Activated T-helper 1 cell treated with Interleukin-2 at 50 U/mL for 16 hours (primary cell): Measurements from ENCODE around the gene SLIT1.

ENCODE experiments used
- DNase-seq: peaks from one replicate; pipeline ENCODE4 v3.0.0-alpha.2; 2020; ENCODE audit warnings: low read depth

Gene SLIT1

DNA sequence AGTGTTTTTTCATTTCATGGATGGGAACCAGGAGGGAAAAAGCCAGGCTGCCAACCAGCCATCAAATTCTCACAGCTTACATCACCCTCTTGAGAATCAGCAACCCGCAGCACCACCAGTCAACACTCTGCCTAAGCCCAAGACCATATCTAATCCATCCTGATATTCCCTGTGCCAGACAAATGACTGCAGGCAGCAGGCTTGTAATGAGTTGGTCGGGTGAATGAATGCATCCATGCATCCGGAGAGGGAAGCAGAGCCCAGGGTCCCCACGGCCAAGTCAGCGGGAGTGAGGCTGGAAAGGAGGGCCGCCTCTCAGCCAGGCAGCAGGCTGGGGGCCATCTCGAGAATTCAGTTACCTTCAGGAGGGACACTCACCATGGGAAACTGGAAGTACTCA is 46.9 kb downstream of the SLIT1 start:
- no peak for DNase-seq

DNA sequence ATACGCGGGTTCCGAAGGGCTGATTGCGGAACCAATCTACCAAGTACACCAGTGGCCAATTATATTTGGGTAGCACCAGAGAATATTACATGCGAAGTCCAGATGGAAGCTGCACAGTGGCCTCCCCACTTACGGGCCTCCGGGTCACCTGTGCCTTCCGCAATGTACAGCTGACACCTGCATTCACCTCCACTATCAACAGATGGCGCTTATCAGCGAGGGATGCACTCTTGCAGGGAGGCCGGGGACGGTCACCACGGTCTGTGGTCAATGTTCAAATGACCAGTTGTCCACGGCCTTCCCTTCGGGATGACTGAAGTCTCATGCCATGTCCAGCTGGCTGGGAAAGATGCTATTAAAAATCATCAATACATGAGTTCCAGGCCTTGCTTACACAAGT is 47.6 kb downstream of the SLIT1 start:
- DNase-seq: no peak

DNA sequence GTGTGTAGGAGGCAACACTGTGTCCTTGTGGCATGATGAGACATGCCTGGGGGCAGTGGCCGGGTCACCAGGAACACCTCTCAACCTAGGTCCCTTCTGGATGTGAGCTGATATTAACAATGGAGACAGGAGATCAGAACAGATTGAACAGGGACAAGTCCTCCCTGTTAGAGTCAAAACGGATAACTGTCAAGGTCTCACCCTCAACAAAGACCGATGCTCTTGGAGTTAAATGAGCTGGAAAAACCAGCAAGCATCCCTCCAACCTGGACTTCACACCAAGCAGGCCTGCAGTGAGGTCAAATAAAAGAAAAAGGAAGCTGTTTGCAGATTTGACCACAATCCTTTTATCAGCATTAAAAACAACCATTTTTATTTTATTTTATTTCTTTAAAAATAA is 49.0 kb downstream of the SLIT1 start:
- DNase-seq: no peak

DNA sequence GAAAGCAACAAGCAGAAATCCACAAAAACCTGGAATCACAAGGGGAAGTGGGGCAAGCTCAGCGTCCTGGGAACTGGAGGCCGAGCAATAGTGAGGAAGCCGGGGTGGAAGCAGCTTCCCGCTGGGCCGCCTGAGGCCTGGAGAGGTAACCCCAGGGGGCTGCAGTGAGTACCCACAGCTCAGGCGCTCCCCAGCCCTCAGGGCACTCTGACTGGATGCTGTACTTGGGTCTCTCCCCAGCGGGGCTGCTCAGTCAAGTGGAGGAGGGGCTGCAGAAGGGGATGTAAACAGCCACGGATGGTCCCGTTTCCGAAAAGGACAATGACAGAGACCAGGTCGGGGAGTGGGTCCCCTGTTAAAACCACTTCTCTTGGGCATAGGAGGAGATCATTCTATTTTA is 50.3 kb downstream of the SLIT1 start:
- no peak for DNase-seq

DNA sequence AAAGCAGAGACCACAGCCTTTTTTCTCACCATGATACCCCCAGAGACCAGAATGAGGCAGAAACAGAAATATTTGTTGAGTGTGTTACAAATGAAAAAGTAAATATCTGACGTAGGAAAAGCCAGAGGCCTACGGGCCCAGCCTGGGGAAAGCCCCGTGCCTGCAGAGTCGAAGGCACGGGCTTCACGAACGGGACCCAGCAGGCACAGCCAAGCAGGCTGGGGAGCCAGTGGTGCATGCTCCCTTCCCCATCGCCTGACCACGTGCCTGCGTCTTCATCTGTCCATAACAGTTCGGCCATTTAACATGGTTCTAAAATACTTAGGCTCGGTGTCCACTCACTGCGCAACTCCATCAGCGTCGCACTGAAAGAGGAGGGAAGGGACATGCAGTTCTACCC is 50.8 kb downstream of the SLIT1 start:
- no peak for DNase-seq

DNA sequence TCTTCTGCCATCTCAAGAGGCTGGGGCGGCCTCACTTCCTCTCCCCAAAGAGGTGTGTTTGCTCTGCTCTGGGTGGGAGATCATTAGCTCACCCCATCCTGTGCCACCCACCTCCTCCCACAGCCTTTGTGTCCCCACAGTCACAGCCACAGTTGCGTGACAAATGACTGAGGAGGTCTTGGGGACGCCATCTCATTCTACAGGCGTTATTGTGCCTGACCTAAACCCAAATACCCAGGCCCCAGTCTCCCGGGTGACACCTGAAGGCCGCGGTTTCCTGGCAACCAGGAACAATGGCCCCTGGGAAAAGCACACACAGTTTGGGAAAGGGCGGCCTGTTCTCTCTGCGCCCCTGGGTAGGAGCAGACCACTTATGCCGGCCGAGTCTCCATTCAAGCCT is 51.6 kb downstream of the SLIT1 start:
- no peak for DNase-seq

DNA sequence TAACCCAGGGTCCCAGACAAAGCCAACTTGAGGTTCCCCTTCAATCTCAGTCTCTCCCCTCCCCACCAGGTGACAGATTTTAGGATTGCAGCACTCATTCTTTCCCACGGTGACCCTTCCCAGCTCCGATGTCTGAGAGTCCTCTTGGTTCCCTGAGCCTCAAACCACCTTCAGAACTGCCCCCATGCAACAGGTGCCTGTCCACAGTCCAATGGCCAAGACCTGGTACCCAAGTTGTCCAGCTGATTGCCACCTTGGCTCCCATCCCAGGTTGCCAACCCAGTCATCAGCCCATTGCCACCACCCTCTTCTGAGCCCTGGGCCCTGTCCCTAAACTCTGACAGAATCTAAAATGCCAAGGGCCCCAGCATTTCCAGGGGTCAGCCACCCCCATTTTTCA is 53.5 kb downstream of the SLIT1 start:
- no peak for DNase-seq

DNA sequence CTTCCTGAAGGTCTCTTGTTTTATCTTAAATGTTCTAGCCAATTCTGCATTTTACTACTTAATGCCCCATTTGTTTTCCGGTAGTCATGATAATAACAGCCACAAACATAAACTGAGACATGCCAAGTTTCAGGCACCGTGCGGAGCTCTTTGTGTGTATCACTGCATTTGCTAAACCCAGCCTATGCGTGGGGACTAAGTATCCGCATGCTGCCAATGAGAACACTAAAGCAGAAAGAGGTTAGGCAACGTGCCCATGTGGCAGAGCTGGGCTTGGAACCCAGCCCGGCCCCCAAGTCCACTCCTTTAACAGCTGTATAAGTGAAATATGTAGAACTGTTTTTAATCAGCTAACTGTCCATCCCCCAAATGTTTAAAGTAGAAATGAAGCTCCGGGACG is 54.1 kb downstream of the SLIT1 start:
- DNase-seq: no peak

DNA sequence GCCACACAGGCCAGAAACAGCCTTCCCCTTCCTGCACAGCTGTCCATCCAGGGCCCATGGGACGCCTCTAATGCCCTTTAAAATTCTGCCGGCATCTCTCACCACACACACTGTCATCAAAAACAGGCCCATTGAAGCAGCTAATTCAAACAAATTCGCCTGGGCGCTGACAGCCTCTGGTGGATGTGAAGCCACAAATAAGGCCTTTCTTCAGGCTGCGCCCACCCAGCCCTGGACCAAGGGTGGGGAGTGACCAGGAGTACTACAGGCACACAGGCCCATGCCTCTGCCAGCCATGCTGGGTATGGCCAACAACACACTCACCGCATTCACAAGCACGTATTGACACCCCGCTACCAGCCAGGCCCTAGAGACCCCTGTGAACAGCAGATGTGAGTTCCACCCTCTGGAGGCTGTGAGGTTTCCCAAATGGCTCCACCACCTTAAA is 54.6 kb downstream of the SLIT1 start:
- no peak for DNase-seq

DNA sequence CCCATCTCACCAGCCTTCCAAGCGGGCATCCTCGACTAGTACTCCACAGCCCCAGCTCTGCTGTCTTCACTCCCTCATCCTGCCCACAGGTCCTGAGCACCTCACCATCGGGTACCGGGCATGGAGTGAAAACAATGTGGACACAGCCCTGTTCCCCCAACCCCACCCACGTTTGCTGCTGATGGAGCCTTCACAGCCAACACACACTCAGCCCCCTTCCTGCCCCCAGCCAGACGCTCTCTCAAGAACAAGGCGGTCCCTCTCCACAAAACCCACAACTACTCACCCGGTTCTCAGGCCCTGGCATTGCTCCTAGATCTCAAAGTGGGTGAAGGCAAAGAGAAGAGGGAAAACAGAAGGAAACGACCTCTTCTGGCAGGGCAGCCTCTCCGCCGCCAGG is 56.1 kb downstream of the SLIT1 start:
- no peak for DNase-seq

DNA sequence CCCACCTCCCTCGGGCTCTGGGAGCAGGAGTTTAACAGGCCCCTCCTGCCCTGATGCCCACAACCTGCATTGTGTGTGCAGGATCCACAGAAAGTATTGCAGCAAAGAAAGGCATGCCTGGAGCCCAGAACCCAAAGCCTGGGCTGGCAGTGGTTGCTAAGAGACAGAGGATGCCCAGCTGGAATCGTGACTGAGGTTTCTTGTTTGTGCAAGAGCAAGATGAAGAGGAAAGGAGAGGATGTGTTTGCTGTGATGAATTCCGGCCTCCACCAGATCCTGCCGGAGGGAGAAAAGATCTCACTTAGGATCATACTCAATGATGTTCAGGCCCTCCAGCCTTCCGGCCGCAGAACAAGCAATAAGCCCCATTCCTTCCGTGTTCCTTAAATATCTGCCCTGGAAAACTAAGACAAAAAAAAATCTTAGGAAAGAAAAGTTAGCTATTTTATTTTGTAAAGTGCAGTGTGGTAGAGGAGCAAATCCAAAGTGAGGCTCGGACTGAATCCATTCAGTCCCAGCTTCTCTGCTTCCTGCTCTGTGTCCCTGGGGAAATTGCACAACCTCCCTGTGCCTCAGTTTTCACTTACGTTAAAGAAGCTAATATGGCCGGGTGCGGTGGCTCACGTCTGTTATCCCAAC is 57.1 kb downstream of the SLIT1 start:
- DNase-seq: no peak

DNA sequence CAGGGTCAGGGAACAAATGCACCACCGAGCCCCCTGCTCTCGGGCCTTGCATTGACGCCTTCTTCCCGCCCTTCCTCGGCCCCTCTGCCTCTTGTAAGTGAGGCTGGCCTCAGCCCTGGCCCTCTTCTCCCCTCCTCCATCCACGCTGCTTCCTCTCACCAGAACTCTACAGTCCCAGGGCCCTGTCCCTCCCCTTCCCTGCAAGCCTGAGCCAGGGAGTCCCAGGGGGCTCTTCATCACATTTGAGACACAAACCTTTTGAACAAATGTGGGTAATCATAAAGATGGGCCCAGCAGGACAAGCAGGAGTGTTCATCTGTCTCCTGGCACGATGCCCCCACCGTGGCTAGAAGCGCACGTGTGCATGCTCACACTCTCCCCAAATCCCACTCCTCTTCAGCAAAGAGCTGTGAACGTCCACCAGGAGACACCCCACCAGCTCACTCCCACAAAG is 57.7 kb downstream of the SLIT1 start:
- DNase-seq: no peak

DNA sequence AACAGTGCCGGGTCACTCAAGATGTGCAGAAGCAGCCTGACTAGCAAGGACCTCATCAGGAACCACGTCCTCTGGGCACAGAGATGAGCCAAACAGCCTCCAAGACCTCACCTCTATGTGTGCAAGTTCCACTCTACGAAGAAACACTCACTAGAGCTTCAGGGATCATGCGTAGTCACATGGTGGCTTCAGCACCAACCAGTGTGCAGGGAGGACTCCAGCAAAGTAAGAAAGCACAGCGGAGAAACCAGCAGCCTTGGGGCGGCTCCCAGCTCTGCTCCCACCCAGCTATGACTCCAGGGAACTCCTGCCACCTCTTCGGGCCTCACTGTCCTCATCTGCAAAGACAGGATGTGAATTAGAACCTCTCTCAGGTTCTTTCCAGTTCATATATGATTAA is 58.2 kb downstream of the SLIT1 start:
- no peak for DNase-seq

DNA sequence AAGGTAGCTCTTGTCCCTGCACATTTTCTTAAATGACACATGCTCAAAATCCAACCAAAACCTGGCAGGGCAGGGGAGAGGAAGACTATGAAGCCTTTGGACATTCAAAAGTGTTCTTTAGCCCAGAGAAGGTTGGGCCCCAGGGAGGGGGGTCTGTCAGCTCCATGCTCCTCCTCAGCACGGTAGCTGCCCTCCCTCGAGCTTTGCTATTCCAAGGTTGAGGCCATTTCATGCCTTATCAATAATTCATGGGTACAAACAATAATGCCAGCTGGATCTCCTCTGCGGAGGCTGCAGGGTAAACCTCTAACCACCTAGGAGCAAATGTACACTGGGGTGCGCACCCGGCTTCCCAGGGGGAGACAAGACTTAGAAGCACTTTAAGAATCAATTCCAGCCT is 61.5 kb downstream of the SLIT1 start:
- no peak for DNase-seq

DNA sequence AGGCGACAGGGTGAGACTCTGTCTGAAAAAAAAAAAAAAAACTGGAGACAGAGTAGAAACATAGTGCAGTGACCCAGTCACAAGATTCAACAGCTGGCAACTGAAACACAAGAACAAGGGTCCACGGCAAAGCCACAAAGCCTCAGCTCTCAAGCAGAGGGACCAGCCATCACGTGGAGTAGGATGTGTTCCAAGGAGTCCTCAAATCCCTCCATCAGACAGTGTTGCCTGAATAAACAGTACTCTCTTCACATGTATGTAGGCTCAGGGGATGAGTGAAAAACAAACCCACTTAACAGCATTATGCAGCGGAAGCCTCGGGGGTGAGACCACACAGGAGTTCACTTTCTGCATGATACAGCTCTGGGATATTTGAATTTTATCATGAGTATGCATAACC is 62.0 kb downstream of the SLIT1 start:
- no peak for DNase-seq

DNA sequence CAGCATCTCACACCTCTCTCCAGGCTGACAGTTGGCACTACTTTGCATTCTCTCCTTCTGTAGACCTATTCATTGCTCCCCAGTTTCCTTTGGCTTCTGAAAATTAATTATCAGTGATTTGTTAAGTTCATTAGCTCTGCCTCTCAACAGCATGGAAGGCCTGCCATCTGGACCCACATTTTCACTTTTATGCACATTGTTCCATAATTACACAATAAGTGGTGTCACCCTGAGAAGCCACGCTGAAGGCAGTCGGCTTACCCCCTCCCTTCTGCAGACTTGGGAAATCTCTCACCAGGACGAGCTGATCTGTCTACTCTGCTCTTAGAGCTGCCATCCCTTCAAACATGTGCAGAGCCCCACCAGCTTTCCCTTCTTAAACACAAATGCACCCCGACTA is 64.7 kb downstream of the SLIT1 start:
- DNase-seq: no peak

DNA sequence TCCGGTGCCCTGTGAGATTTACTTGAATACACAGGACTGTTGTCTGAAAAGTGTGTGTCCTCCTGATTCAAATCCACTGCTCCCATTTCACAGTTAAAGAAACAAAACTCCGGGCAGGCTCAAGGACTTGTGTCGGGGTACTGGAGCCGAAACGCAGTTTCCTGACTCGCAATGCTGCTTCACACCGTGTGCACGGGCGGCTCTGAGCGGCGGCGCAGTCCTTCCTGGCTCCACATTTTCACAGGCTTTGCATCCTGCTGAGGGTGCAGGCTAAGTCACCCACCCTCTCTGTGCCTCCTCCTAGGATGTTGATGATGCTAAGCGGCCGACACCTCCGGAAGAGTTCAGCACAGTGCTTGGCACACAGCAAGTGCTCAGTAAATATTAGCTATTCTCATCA is 65.4 kb downstream of the SLIT1 start:
- DNase-seq: no peak

DNA sequence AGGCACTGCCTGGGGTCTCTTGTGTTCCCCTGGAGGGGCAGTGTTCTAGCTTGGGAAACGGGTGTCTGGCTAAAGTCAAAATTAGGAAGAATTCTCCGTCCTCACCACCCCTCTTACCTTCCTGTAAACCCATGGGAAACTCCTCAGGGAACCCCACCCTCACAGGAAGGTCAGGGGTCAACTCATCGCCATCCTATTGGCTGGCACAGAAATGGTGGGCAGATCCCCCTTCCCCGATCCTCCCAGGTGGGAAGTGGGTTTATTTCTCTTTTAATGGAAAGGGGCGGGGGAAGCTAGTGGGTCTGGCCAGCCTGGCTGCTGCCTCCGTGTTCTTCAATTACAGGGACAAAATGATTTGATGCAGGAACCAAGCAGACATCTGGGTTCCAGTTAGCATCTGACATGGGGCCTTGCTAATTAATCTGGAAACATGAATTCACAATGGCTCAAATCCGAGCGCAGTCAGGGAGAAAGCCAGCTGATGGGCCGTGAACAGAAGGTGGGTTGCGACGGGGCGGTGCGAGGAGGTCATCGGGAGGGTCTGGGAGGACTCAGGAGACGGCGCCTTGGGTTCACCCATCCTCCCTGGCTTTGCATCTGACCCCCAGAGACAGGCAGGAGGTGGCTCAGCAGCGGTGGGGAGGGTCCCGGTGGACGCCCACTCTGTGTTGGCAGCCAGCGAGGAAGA is 66.6 kb downstream of the SLIT1 start:
- no peak for DNase-seq

DNA sequence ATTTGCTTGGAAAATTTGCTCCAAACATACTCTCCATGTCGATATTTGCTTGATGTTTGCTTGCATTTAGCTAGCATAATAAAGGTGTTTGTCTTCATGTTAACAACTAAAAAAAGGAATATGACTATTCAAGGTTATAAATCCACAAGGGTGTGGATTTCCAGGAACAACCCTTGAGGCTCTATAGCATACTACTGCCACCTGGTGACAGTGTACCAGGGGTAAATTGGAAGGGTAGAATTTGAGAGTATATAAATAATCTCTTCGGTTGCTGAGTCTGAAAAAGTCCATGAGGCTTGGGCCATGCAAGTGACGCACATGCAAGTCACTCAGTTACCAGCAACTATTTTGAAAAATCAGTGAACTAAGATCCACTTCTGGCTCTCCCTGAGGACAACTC is 68.4 kb downstream of the SLIT1 start:
- no peak for DNase-seq

DNA sequence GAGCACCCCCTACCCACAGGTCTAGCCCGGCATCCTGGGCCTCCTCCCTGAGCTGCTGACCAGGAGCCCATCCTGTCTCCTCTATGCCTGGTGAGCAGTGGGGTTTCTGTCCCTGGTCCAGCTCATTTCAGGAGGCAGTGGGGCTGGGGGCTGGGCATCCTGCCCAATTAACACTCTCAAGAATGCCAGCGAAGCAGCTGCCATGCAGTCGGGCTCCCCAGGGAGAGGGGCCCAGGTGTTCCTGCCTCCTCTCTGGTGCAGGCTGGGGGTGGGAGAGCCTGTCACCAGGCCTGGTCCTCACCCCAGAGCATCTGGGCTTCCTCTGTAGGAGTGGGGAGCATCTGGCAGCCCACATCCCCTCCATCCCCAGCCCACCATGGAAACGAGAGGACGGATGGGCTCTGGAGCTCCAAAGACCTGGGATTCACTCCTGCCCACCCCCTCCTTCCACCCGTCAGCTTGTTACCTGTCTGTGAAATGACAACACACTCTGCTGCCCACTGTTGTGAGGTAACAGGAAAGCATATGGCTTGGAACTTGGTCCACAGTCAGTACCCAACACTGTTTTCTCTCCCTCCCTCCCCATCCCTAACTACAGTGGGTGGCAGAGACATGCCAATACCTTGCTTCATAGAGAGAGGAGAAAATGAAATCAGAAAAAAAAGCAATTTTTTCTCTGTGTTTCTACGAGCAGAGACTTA is 69.1 kb downstream of the SLIT1 start:
- no peak for DNase-seq

DNA sequence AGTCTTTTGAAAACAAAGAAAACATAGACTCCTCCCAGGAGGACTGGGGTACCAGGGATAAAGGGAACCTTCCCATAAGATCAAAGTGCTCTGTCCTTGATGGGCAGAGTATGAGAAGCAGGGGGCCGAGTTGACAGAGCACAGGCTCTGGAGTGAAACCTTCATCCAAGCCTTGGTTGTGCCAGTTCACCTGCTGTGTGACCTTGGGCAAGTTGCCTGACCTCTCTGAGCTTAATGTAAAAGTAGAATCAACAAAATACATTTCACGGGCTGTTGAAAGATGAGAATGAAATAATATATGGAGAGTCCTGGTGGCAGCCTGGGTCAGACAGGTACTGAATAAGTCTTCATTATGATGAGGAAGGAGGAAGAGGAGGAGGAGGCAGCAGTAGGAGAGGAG is 69.9 kb downstream of the SLIT1 start:
- no peak for DNase-seq

DNA sequence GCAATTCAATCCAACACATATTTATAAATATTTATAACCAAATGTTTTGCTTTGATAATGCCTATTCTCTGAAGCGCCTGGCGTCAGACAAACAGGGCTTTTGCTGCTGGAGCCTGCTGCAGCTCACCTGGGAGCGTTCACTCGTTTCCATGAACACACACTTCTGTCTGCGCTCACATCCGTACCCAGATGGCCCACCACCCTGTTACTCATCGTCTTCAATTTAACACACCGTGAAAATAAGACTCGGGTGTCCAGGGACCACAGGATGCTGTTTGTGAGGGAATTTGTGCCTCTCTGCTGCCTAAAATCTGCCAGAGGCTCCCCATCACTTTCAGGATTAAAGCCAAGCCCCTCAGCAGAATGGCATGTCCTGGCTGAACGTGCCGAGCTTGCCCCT is 74.1 kb downstream of the SLIT1 start:
- no peak for DNase-seq

DNA sequence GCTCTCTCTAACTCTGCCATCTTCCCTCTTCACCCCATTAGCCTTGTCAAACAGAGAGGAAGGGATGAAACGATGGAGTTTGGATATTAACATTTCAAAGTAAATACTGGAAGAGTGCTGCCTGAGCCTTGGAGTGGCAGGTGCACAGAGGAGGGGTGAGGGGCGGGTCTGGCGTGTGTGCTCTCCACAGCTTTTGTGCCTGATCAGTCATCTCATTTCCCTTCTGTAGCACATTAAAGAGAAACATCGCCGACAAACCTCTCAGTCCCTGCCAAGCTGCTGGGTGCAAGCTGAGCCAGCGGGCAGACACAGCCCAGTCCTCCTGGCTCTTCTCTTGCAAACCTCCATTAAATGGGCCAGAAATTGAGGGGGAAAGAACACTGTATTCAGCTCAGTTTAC is 76.2 kb downstream of the SLIT1 start:
- no peak for DNase-seq

DNA sequence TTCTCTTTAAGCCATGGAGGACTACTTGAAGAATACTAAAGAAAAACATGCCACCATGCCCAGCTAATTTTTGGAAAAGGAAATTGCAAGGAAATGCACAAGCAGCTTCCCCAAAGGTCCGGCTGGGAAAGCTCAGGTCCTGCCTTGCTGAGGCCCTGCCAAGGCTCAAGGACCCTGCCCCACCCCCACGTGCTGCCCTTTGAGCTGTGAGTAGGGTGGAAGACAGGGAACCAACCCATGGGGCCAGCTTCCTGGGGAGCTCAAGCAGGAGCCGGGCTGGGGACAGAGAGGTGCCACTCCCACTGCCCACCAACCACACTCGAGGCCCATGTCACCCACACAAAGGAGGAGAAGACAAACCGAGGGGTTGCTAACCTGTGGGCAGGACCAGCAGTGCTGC is 78.2 kb downstream of the SLIT1 start:
- no peak for DNase-seq
